Panc1 (cell line): ENCODE measurements around the gene VPS18. TPM values are rescaled to one million over a fixed set of nuclear protein-coding genes. Genes with fewer than 3 reads are reported as not detected.

Experiments used
- ATAC-seq: fragments of 200-7000 bp; cut with Tn5 transposase; 2 replicates; pipeline ENCODE4 v1.9.1; 2020; ENCODE audit warnings: mild to moderate bottlenecking, moderate library complexity
- BruUV-seq: library from RNA; stranded (reverse); fragments of 400-500 nt; replicated peaks from 2 replicates; lab custom pipeline; 2021; lab: Mats Ljungman, UMichigan
- CTCF ChIA-PET: fragments of 300-600 bp; sonication (Branson Sonifier 250); formaldehyde crosslinking; loops from one replicate; lab custom pipeline; 2022; ENCODE audit warnings: antibody characterized with exemption; lab: Charles Lee
- POLR2A ChIA-PET: fragments of 300-600 bp; sonication (Branson Sonifier 250); formaldehyde crosslinking; loops from one replicate; lab custom pipeline; 2022; ENCODE audit warnings: antibody characterized with exemption; lab: Charles Lee
- DNase-seq: peaks from one replicate; pipeline ENCODE4 v3.0.0-alpha.2; 2010; ENCODE audit warnings: low read depth, low spot score
- H3K27ac ChIP-seq: 2 replicates; pipeline ENCODE4 v1.5.1; 2011; ENCODE audit warnings: mild to moderate bottlenecking, low read length, inconsistent platforms
- H3K27me3 ChIP-seq: fragments of 200-500 bp; sonication (Bioruptor generic); 2 replicates; pipeline ENCODE4 v1.6.0; 2014; ENCODE audit warnings: low read length, inconsistent platforms; ENCODE audit not compliant: control insufficient read depth, insufficient read depth
- H3K36me3 ChIP-seq: fragments of 200-500 bp; sonication (Bioruptor generic); 2 replicates; pipeline ENCODE4 v1.5.1; 2014; ENCODE audit warnings: inconsistent platforms, mild to moderate bottlenecking, low read length, moderate library complexity; ENCODE audit not compliant: control insufficient read depth, insufficient read depth
- H3K4me1 ChIP-seq: 2 replicates; pipeline ENCODE4 v1.5.1; 2011; ENCODE audit warnings: inconsistent platforms, mild to moderate bottlenecking, low read length, moderate library complexity; ENCODE audit not compliant: control insufficient read depth, insufficient read depth
- H3K4me3 ChIP-seq, 2 experiments: 2 replicates each; pipeline ENCODE4 v1.5.1; 2011 to 2012; ENCODE audit warnings: low read depth in 2 of 2, low read length in 2 of 2, mild to moderate bottlenecking in 2 of 2, inconsistent platforms in 1 of 2, moderate library complexity in 1 of 2
- H3K9me3 ChIP-seq: fragments of 200-500 bp; sonication (Bioruptor generic); 2 replicates; pipeline ENCODE4 v1.5.1; 2014; ENCODE audit warnings: low read depth, mild to moderate bottlenecking, inconsistent platforms, low read length, moderate library complexity; ENCODE audit not compliant: control insufficient read depth, insufficient read depth
- CTCF ChIP-seq: fragments of 450-650 bp; IDR thresholded peaks from 2 replicates; pipeline ENCODE4 v1.5.1; 2017; ENCODE audit warnings: mild to moderate bottlenecking
- POLR2AphosphoS5 ChIP-seq: IDR thresholded peaks from 2 replicates; pipeline ENCODE4 v1.6.1; 2012; ENCODE audit warnings: mild to moderate bottlenecking, low read depth, low read length, moderate library complexity
- REST ChIP-seq, 2 experiments: IDR thresholded peaks; 2 replicates each; pipeline ENCODE4 v1.6.1; 2011 to 2012; ENCODE audit warnings: low read depth in 2 of 2, control low read depth in 1 of 2, low read length in 1 of 2, mild to moderate bottlenecking in 1 of 2, moderate library complexity in 1 of 2; ENCODE audit not compliant: insufficient read depth in 1 of 2
- SIN3A ChIP-seq: IDR thresholded peaks from 2 replicates; pipeline ENCODE4 v1.6.1; 2012; ENCODE audit warnings: low read depth, mild to moderate bottlenecking, low read length, moderate library complexity, borderline replicate concordance; ENCODE audit not compliant: insufficient read depth
- TCF7L2 ChIP-seq: IDR thresholded peaks from 2 replicates; pipeline ENCODE4 v1.6.1; 2011; ENCODE audit warnings: mild to moderate bottlenecking, low read depth, low read length, inconsistent platforms
- in situ Hi-C: cut with HindIII; loops from 2 replicates; pipeline ENCODE4 v1.10.0; 2016; ENCODE audit warnings: low sequenced_read_pairs, low pct_unique_long_range_greater_than_20kb
- intact Hi-C: fragments of 100-400 bp; cut with micrococcal nuclease; formaldehyde crosslinking; loops from one replicate; pipeline ENCODE4 v1.10.0; 2022; ENCODE audit not compliant: unreplicated experiment
- total RNA-seq: library from RNA; stranded (reverse); gene quantifications from one replicate; pipeline ENCODE4 v1.2.1, GENCODE V29; 2021; ENCODE audit not compliant: unreplicated experiment

Gene VPS18
- total RNA-seq, 1 experiment from 2014 or later: 46.7 TPM

- Histone ChIP-seq H3K4me1 (peaks cover 12% of the 10 kb centered on the region; the same call in 1 of the 2 replicates), H3K36me3 (no peaks in the 10 kb centered on the region), H3K4me3 (no peak overlapping the region), H3K9me3 (no peaks in the 10 kb centered on the region), H3K27ac (no peak overlapping the region), H3K27me3 (peaks cover 3% of the 10 kb centered on the region; the same call in 1 of the 2 replicates)
- ATAC-seq (no peak), DNase-seq (no peak)
- in situ Hi-C loops (no loop called here), intact Hi-C loops (no loop called here)
- ChIA-PET CTCF (no interaction called here), POLR2A (no interaction called here)
- BruUV-seq: no TSS peak
- TF ChIP-seq REST (IDR thresholded peaks at IDR 0.05; ENCODE audit: insufficient read depth in 1 of 2, low read depth in 2 of 2, low read length in 1 of 2) (no peak), POLR2AphosphoS5 (no peak), SIN3A (no peak), CTCF (no peak), TCF7L2 (no peak)
These were observed 32.6 kb downstream of the VPS18 start for GRCh38 chr15:40926659-40927494.

GRCh38 chr15:40927495-40927872 is 33.2 kb downstream of the VPS18 start:
- Histone ChIP-seq H3K4me3 (peak overlapping the region in 1 of 2 experiments; percentile 67; a peak in 1 of 4 replicates), H3K27me3 (peaks cover 3% of the 10 kb centered on the region; the same call in 1 of the 2 replicates), H3K27ac (no peak overlapping the region), H3K9me3 (no peaks in the 10 kb centered on the region), H3K36me3 (no peaks in the 10 kb centered on the region), H3K4me1 (peaks cover 12% of the 10 kb centered on the region; the same call in 1 of the 2 replicates)
- CTCF ChIA-PET: interaction anchor here (2.1 kb wide), 1 partner anchor 22 kb away, joined by 11 read pairs; no protein-coding TSS in a partner anchor
- no peak for TF ChIP-seq SIN3A
- TF ChIP-seq TCF7L2: no peak
- TF ChIP-seq POLR2AphosphoS5: no peak
- no peak for TF ChIP-seq CTCF
- TF ChIP-seq REST (IDR thresholded peaks at IDR 0.05; ENCODE audit: insufficient read depth in 1 of 2, low read depth in 2 of 2, low read length in 1 of 2): no peak
- no peak for DNase-seq
- no TSS peak for BruUV-seq
- ATAC-seq: no peak
- POLR2A ChIA-PET: interaction anchor here (0.6 kb wide), 1 partner anchor 281 kb away, joined by 4 read pairs; no protein-coding TSS in a partner anchor
- intact Hi-C loops (no loop called here), in situ Hi-C loops (no loop called here)
